M059J (cell line): ENCODE results near the gene MT1H. TPM values are rescaled to one million over a fixed set of nuclear protein-coding genes. Genes with fewer than 3 reads are reported as not detected.
"Not testable (repeated sequence)": the region's sequence is repeated elsewhere in the genome, so short reads cannot be mapped to it uniquely, and the experiment has no call there.

Experiments
- DNase-seq: peaks from one replicate; pipeline ENCODE4 v3.0.0-alpha.2; 2012; ENCODE audit warnings: low read depth
- total RNA-seq: library from RNA; depleted of rRNA; stranded (reverse); fragments of >200 nt; shearing (Covaris generic); gene quantifications from 2 replicates; pipeline ENCODE4 v1.2.3, GENCODE V29; 2014; rRNA removed

Gene MT1H
- total RNA-seq = not detected in 2 replicates

DNA sequence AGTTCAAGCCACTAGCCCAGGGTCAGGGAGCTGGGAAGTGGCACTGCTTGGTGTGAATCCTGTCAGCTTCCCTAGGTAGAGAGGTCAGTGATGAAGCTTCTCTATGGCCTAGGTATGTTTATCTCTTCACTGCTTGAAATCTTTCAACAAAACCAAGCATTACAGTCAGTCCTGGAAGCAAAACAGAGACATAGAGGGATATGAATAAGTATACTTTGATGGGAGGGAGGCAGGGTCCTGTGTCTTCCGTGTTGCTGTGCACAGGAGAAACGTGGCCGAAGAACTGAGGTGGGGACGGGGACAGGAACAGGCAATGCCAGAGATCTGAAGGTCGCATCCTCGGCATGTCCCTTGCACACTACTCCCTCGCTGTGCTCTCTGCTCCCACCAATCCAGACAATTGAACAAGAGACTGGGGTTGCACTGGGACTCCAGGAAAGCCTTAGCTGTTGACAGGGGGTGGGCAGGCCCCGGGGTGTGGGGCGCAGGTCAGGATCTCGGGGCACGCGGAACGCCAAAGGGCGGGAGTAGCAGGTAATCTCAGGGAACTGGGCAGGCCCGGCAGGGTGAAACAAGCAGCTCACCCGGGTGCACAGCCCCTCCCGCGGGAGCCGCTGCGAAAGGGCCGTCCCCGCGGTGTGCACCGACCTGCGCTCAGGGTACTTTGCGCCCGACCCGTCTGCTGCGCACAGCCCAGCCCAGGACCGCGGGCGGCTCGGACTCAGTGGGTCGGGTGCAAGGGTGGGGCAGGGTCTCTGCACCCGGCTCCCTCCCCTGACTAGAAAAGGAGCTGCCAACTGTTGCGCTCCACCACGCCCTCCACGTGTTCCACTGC lies at the start of gene MT1H:
Gene MT1H, plus strand, starts transcription at position 810 of the 835 bp plus-strand sequence. CDS start 71 bp downstream, outside the sequence.
- DNase-seq = no peak

DNA sequence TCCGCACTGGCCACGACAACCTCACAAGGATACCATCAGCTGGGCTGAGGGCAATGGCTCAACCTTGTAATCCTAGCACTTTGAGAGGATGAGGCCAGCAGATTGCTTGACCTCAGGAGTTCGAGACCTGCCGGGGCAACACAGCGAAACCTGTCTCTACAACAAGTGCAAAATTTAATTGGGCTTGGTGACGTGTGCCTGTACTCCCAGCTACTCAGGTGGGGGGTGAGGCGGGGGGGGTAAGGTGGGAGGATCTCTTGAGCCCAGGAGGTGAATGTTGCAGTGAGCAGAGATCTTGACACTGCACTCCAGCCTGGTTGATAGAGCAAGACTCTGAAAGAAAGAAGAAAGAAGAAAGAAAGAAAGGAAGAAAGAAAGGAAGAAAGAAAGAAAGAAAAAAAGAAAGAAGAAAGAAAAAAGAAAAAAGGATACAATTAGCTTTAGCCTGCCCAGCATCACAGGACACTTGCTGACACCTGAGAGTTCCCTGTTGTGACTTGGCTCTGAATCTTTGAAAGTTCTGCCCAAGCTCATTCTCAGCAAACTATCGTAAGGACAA lies 49.2 kb upstream of the MT1H start:
- DNase-seq = no peak

DNA sequence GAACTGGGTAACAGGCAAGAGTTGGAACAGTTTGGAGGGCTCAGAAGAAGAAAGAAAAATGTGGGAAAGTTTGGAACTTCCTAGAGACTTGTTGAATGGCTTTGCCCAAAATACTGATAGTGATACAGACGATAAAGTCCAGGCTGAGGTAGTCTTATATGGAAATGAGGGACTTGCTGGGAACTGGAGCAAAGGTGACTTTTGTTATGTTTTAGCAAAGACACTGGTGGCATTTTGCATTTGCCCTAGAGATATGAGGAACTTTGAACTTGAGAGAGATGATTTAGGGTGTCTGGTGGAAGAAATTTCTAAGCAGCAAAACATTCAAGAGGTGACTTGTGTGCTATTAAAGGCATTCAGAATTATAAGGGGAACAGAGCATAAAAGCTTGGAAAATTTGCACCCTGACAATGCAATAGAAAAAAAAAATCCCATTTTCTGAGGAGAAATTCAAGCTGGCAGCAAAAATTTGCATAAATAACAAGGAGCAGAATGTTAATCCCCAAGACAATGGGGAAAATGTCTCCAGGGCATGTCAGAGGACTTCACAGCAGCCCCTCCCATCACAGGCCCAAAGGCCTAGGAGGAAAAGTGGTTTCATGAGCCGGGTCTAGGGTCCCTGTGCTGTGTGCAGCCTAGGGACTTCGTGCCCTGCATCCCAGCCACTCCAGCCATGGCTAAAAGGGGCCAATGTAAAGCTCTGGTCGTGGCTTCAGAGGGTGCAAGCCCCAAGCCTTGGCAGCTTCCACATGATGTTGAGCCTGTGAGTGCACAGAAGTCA lies 47.8 kb upstream of the MT1H start:
- DNase-seq = peak; percentile 24

DNA sequence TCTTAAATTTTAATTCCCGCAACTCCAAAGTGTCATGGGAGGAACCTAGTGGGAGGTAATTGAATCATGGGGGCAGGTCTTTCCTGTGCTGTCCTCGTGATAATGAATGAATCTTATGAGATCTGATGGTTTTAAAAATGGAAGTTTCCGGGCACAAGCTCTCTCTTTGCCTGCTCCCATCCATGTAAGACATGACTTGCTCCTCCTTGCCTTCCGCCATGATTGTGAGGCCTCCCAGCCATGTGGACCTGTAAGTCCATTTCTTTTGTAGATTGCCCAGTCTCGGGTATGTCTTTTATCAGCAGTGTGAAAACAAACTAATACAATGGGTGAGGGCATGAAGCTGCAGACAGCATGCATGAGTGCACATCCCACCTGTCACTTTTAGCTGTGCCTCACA lies 46.4 kb upstream of the MT1H start:
- DNase-seq = not testable (repeated sequence)

DNA sequence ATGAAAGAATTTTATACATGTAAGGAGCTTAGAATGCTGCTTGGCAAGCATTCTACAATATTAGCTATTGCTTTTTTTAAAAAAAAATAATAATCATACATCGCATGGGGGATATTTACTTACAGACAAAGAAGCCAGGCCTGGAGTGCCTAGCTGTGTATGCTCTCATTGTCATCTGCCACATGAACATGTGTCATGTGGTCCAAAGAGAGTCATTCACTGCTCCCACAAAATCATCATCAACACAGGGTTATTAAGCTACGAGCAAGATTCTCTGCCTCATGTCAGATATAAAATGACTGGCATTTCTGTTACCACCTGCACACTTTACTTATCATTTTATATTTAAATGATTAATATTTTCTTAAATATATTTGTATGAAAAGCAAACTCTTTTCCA lies 46.0 kb upstream of the MT1H start:
- DNase-seq = no peak

DNA sequence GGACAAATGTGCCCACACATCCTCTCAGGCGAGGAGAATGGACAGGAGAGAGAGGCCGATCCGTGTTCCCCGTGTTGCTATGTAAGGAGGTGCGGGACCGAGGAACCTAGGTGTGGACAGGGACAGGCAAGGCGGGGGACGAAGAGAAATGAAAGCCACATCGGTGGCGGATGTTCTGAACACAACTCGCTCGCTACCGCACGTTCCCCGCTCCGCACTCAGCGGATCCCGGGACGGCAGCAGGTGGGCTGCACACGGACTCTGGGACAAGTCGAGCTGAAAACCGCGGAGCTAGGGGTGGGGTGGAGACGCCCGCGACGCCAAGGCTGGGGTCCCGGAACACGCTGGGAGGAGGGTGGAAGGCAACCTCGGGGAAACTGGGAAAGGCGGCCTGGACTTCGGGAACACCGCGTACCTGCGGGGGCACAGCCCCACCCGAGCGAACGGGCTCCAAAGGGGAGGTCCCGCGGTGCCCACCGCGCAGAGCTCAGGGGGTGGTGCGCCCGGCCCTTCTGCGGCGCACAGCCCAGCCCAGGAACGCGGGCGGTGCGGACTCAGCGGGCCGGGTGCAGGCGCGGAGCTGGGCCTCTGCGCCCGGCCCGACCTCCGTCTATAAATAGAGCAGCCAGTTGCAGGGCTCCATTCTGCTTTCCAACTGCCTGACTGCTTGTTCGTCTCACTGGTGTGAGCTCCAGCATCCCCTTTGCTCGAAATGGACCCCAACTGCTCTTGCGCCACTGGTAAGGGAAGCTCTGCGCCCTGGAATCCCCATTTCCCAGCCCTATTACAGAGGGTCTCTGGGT lies 44.3 kb upstream of the MT1H start, which contains the start of gene MT1E:
Gene MT1E, plus strand, starts transcription at position 642 of the 803 bp plus-strand sequence. Its CDS starts 71 bp downstream, at position 713.
- DNase-seq = peak; percentile 62

DNA sequence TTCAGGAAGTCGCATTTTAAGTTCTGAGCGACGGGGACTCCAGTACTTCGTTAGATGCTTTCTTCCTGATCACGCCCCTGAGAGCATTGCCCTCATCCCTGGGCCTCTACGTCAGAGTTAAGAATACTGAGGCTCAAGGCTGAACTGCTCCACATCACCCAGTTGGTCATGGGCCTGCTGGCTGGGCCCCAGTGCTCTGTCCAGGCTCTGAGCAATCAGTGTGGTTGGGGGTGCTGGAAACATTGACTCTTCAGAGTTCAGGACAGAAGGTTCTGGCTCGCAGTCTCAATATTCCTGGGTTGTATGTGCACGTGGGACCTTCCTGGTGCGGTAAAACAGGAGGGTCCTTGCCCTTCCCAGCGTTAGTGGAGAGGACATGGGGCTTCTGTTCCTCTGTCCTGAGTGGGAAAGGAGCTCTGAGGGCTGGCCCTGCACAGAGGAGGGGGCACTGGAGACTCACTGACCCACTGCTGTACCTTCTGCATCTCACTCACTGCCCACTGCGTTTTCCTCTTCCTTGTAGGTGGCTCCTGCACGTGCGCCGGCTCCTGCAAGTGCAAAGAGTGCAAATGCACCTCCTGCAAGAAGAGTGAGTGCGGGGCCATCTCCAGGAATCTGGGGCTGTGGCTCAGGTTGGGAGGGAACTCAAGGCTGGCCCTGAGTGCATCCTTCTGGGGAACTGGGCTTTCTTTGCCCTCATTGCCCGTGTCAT lies 43.5 kb upstream of the MT1H start:
- peak; percentile 63 for DNase-seq

DNA sequence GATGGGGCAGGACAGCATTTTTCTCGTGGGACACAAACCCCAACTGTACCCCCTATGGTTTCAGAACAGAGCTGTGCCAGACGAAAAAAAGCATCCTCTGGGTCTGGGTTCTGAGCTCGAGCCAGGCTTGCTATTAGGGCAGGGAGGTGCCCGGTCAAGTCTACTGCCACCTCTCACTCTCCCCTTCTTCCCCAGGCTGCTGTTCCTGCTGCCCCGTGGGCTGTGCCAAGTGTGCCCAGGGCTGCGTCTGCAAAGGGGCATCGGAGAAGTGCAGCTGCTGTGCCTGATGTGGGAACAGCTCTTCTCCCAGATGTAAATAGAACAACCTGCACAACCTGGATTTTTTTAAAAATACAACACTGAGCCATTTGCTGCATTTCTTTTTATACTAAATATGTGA lies 42.9 kb upstream of the MT1H start:
- DNase-seq = no peak

DNA sequence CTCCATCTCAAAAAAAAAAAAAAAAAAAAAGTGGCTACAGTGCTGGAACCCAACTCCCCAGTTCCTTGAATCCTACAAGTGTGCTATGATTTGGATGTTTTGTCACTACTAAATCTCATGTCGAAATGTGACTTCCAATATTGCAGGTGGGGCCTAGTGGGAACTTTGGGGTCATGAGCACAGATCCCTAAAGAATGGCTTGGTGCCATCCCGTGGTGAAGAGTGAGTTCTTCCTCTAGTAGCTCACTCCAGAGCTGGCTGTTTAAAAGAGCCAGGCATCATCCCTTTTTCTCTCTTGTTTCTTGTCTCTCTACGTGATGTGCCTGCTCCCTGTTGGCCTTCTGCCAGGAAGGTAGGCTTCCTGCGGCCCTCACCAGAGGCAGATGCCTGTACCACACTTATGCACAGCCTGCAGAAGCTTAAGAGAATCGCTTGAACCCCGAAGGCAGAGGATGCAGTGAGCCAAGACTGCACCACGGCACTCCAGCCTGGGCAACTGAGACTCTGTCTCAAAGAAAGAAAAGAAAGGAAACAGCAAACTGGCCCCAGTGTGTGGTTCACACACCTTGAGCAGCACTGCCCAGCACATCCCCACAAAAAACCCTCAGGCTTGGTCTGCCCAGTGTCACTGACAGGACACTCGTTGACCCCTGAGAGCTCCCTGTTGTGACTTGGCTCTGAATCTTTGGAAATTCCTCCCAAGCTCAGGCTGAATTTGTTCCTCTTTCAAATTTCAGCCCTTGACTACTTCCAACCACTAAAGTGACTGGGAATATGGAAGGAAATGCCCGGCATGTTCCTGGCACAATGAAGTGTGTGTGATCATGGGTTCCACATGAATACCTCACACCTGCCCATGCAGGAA lies 40.9 kb upstream of the MT1H start:
- peak; percentile 48 for DNase-seq

DNA sequence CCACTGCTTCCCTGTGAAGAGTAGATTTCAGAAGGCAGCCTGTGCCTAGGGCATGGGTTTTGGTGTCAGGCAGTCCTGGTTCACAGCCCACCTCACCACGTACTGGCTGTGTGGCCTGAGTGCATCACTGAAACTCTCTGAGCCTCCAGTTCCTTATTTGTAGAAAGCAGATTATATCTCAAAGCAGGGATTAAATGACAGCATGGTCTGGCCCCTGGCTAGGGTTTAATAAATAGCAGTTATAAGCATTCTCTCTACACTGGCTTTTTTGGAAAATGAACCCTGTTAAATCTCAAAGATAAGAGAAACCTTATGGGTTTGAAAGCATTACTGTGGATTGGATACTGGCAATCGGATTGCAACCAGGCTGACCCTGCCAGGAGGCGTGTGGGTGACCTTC lies 40.1 kb upstream of the MT1H start:
- no peak for DNase-seq

DNA sequence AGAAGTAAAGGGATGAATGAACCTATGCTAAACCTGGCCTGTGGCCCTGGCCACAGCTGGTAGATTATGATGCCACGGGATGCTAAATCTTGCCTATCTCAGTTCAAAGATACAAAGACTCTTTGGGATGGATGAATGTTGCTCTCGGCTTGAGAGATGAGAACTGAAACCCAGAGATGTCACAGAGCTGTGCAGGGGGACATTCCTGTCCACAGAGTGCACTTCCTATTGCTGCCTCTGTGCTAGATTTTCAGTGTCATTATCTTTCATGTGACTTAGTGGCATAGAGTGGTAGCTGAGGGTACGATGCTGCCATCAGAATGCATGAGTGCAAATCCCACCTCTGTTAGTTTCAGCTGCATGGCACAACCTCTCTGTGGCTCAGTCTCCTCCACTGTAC lies 39.5 kb upstream of the MT1H start:
- no peak for DNase-seq

DNA sequence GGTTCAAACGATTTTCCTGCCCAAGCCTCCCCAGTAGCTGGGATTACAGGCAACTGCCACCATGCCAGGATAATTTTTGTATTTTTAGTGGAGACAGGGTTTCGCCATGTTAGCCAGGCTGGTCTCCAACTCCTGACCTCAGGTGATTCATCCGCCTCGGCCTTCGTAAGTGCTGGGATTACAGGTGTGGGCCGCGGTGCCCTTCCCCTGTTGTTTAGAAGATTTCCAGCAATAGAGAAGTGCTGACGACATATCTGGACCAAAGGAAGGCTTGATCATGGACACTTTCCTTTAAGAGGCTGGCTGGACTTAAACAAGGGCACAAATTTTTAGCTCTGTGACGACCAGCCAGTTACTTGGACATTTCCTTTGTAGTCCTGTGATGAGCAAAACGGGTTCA lies 38.4 kb upstream of the MT1H start:
- DNase-seq = no peak

DNA sequence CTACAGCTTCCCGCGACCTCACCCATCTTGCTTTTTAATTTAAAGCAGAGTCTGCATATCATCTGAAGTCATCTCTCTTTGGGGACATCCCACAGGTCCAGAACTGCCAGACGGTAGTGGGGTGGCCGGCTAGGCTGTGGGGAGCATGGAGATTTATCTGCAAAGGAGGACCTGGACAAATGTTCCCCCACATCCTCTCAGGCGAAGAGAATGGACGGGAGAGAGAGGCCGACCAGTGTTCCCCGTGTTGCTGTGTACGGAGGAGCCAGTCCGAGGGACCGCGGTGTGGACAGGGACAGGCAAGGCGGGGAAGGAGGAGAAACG lies 37.8 kb upstream of the MT1H start:
- no peak for DNase-seq

DNA sequence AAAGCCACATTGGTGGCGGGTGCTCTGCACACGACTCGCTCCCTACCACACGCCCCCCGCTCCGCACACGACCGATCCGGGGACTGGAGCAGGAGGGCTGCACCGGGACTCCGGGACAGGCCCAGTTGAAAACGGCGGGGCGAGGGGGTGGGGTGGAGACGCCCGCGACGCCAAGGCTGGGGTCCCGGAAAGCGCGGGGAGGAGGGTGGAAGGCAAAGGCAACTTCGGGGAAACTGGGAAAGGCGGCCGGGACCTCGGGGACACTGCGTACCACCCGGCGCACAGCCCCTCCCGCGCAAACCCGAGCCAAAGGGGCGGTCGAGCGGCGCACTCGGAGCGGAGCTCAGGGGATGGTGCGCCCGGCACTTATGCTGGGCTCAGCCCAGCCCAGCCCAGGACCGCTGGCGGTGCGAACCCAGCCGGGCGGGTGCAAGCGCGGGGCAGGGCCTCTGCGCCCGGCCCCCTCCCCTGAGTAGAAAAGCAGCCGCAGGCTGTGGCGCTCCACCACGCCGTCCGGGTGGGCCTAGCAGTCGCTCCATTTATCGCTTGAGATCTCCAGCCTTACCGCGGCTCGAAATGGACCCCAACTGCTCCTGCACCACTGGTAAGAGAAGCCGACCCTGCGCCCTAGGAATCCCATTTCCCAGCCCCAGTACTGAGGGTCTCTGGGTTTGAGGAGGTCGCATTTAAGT lies 37.3 kb upstream of the MT1H start, which contains the start of gene MT1M:
Gene MT1M, plus strand, starts transcription at position 504 of the 692 bp plus-strand sequence. Its CDS starts 73 bp downstream, at position 577.
- peak; percentile 28 for DNase-seq

DNA sequence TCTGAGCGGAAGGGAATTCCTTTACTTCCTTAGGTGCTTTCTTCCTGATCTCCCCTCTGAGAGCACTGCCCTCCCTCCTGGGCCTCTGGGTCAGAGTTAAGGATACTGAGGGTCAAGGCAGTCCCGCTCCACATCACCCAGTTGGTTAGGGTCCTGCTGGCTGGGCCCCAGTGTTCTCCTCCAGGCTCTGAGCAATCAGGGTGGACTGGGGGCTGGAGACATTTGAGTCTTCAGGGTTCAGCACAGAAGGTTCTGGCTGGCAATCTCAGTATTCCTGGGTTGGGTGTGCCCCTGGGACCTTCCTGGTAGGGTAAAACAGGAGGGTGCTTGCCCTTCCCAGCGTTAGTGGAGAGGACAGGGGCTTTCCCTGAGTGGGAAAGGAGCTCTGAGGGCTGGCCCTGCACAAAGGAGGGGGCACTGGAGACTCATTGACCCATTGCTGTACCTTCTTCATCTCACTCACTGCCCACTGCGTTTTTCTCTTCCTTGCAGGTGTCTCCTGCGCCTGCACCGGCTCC lies 36.7 kb upstream of the MT1H start:
- no peak for DNase-seq

DNA sequence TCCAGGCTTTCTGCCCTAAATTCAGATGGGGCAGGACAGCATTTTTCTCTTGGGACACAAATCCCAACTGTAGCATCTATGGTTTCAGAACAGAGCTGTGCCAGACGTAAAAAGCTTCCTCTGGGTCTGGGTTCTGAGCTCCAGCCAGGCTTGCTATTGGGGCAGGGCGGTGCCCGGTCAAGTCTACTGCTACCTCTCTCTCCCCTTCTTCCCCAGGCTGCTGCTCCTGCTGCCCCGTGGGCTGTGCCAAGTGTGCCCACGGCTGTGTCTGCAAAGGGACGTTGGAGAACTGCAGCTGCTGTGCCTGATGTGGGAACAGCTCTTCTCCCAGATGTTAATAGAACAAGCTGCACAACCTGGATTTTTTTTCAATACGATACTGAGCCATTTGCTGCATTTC lies 36.1 kb upstream of the MT1H start:
- no peak for DNase-seq

DNA sequence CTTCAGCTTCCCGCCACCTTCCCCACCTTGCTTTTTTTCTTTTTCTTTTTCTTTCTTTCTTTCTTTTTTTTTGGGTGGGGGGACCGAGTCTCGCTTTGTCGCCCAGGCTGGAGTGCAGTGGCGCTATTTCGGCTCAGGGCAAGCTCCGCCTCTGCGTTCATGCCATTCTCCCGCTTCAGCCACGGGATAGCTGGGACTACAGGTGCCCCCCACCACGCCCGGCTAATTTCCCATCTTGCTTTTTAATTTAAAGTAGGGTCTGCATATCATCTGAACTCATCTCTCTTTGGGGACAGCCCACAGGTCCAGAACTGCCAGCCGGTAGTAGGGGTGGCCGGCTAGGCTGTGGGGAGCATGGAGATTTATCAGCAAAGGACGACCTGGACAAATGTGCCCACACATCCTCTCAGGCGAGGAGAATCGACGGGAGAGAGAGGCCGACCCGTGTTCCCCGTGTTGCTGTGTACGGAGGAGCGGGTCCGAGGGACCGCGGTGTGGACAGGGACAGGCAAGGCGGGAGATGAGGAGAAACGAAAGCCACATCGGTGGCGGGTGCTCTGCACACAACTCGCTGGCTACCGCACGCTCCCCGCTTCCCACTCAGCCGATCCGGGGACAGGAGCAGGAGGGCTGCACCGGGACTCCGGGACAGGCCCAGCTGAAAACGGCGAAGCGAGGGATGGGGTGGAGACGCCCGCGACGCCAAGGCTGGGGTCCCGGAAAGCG lies 34.7 kb upstream of the MT1H start:
- no peak for DNase-seq

DNA sequence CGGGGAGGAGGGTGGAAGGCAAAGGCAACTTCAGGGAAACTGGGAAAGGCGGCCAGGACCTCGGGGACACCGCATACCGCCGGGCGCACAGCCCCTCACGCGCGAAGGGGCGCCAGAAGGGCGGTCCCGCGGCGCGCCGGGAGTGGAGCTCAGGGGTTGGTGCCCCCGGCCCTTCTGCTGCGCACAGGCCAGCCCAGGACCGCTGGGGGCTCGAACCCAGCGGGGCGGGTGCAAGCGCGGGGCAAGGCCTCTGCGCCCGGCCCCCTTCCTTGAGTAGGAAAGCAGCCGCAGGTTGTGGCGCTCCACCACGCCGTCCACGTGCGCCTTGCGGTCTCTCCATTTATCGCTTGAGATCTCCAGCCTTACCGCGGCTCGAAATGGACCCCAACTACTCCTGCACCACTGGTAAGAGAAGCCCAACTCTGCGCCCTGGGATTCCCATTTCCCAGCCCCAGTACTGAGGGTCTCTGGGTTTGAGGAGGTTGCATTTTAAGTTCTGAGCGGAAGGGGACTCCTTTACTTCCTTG lies 34.1 kb upstream of the MT1H start:
- no peak for DNase-seq
